ENCODE data around the gene DDIT3.

Gene DDIT3

GRCh38 chr12:57479376-57480115, 40.8 kb downstream of the DDIT3 start, which contains the start of gene ARHGAP9:
Gene ARHGAP9, minus strand, starts transcription at chr12:57479866. Its CDS starts 460 bp downstream, at chr12:57479406.
- DNase-seq: no peak

- DNase-seq: no peak
Measured at GRCh38 chr12:57479043-57479375, 41.3 kb downstream of the DDIT3 start.

- peak; percentile 66 for DNase-seq
Measured at GRCh38 chr12:57477710-57478681, 42.3 kb downstream of the DDIT3 start.

GRCh38 chr12:57476993-57477709, 43.2 kb downstream of the DDIT3 start:
- no peak for DNase-seq

GRCh38 chr12:57476162-57476992, 43.9 kb downstream of the DDIT3 start:
- DNase-seq: no peak

GRCh38 chr12:57475271-57476161, 44.8 kb downstream of the DDIT3 start:
- no peak for DNase-seq

GRCh38 chr12:57474862-57475261, 45.5 kb downstream of the DDIT3 start:
- DNase-seq: no peak

GRCh38 chr12:57474430-57474829, 45.9 kb downstream of the DDIT3 start:
- no peak for DNase-seq

- no peak for DNase-seq
Measured at GRCh38 chr12:57473886-57474285, 46.4 kb downstream of the DDIT3 start.

GRCh38 chr12:57473392-57473791, 46.9 kb downstream of the DDIT3 start:
- DNase-seq: no peak

GRCh38 chr12:57472391-57472790, 47.9 kb downstream of the DDIT3 start:
- DNase-seq: no peak

GRCh38 chr12:57471661-57472060, 48.7 kb downstream of the DDIT3 start:
- DNase-seq: no peak

GRCh38 chr12:57470970-57471656, 49.2 kb downstream of the DDIT3 start:
- no peak for DNase-seq

GRCh38 chr12:57470286-57470969, 49.9 kb downstream of the DDIT3 start:
- no peak for DNase-seq

GRCh38 chr12:57469296-57470164, 50.8 kb downstream of the DDIT3 start:
- peak; percentile 55 for DNase-seq

- DNase-seq: no peak
Measured at GRCh38 chr12:57467915-57468314, 52.4 kb downstream of the DDIT3 start.

GRCh38 chr12:57467212-57467874, 53.0 kb downstream of the DDIT3 start:
- DNase-seq: no peak

Data from OCI-M1 (cell line).